HG03575 (cell line): ENCODE results near the gene ELP1.
A peak's percentile ranks its signal among the peaks of the same experiment; 100 is the strongest.
"Not testable (repeated sequence)": the region's sequence is repeated elsewhere in the genome, so short reads cannot be mapped to it uniquely, and the experiment has no call there.

Source experiments
- ATAC-seq: cut with Tn5 transposase; IDR thresholded peaks from one replicate; pipeline ENCODE4 v1.9.1; 2021; ENCODE audit not compliant: unreplicated experiment, insufficient number of reproducible peaks, low FRiP score; ENCODE audit errors: extremely low read depth

ELP1 gene

GRCh38 chr9:108937561-108938305, 3.8 kb upstream of the ELP1 start:
- no peak for ATAC-seq

- no peak for ATAC-seq
Observed at GRCh38 chr9:108934323-108934893, 484 bp upstream of the ELP1 start, which contains the start of gene ABITRAM. TSS of gene ABITRAM (plus strand) at chr9:108934400. CDS start at chr9:108934487, 87 bp downstream.

GRCh38 chr9:108933231-108933717, 650 bp downstream of the ELP1 start:
- peak; percentile 7 for ATAC-seq

GRCh38 chr9:108928386-108928785, 5.5 kb downstream of the ELP1 start:
- no peak for ATAC-seq

- no peak for ATAC-seq
Observed at GRCh38 chr9:108924466-108924865, 9.5 kb downstream of the ELP1 start.

GRCh38 chr9:108921200-108921599, 12.7 kb downstream of the ELP1 start:
- ATAC-seq = no peak

GRCh38 chr9:108920401-108920800, 13.5 kb downstream of the ELP1 start:
- ATAC-seq = not testable (repeated sequence)

GRCh38 chr9:108919517-108919916, 14.4 kb downstream of the ELP1 start:
- no peak for ATAC-seq

GRCh38 chr9:108913391-108913790, 20.5 kb downstream of the ELP1 start:
- no peak for ATAC-seq

- no peak for ATAC-seq
Observed at GRCh38 chr9:108911820-108912219, 22.1 kb downstream of the ELP1 start.

GRCh38 chr9:108910914-108911313, 23.0 kb downstream of the ELP1 start:
- ATAC-seq = no peak

GRCh38 chr9:108910402-108910801, 23.5 kb downstream of the ELP1 start:
- ATAC-seq = no peak

GRCh38 chr9:108905494-108905893, 28.4 kb downstream of the ELP1 start:
- no peak for ATAC-seq

GRCh38 chr9:108904161-108904560, 29.8 kb downstream of the ELP1 start:
- no peak for ATAC-seq

- no peak for ATAC-seq
Observed at GRCh38 chr9:108903420-108904103, 30.4 kb downstream of the ELP1 start.

- no peak for ATAC-seq
Observed at GRCh38 chr9:108900176-108900575, 33.7 kb downstream of the ELP1 start.

GRCh38 chr9:108899023-108899695, 34.8 kb downstream of the ELP1 start:
- not testable (repeated sequence) for ATAC-seq

- ATAC-seq = no peak
Observed at GRCh38 chr9:108897324-108898096, 36.4 kb downstream of the ELP1 start.
